Smooth muscle cell (in vitro differentiated cells): Measurements from ENCODE around the gene NTNG1. TPM values are rescaled to one million over a fixed set of nuclear protein-coding genes. Genes with fewer than 3 reads are reported as not detected.

Experiments
- DNase-seq: peaks from one replicate; lab custom pipeline; 2025; ENCODE audit not compliant: unreplicated experiment; lab: John Stamatoyannopoulos, UW
- H2AFZ ChIP-seq: fragments of 200-600 bp; sonication (generic); 2 replicates; pipeline ENCODE4 v1.6.0; 2016; ENCODE audit warnings: antibody characterized with exemption, low read depth, mild to moderate bottlenecking
- H3F3A ChIP-seq: fragments of 200-600 bp; sonication (generic); 2 replicates; pipeline ENCODE4 v1.6.0; 2017; ENCODE audit warnings: antibody characterized with exemption, low read depth
- H3K27ac ChIP-seq: fragments of 200-600 bp; sonication (generic); 2 replicates; pipeline ENCODE4 v1.5.1; 2016; ENCODE audit warnings: low read depth, mild to moderate bottlenecking
- H3K27me3 ChIP-seq: fragments of 200-600 bp; sonication (generic); 2 replicates; pipeline ENCODE4 v1.6.1; 2016; ENCODE audit warnings: low read depth, mild to moderate bottlenecking
- H3K36me3 ChIP-seq: fragments of 200-600 bp; sonication (generic); 2 replicates; pipeline ENCODE4 v1.5.1; 2016; ENCODE audit warnings: low read depth
- H3K4me1 ChIP-seq: fragments of 200-600 bp; sonication (generic); 2 replicates; pipeline ENCODE4 v1.5.1; 2016; ENCODE audit warnings: low read depth
- H3K4me2 ChIP-seq: fragments of 200-600 bp; sonication (generic); 2 replicates; pipeline ENCODE4 v1.6.0; 2016; ENCODE audit warnings: mild to moderate bottlenecking
- H3K4me3 ChIP-seq: fragments of 200-600 bp; sonication (generic); 2 replicates; pipeline ENCODE4 v1.5.1; 2016; ENCODE audit warnings: mild to moderate bottlenecking
- H3K79me2 ChIP-seq: fragments of 200-600 bp; sonication (generic); 2 replicates; pipeline ENCODE4 v1.6.0; 2016; ENCODE audit warnings: low read depth, mild to moderate bottlenecking
- H3K9ac ChIP-seq: fragments of 200-600 bp; sonication (generic); 2 replicates; pipeline ENCODE4 v1.6.0; 2016; ENCODE audit warnings: low read depth
- H3K9me3 ChIP-seq: fragments of 200-600 bp; sonication (generic); replicated peaks from 2 replicates; pipeline ENCODE4 v1.5.1; 2016; ENCODE audit warnings: low read depth
- H4K20me1 ChIP-seq: fragments of 200-600 bp; sonication (generic); 2 replicates; pipeline ENCODE4 v1.6.0; 2016; ENCODE audit warnings: low read depth
- CTCF ChIP-seq: fragments of 200-600 bp; sonication (generic); IDR thresholded peaks from 2 replicates; pipeline ENCODE4 v1.5.1; 2017; ENCODE audit warnings: borderline replicate concordance, mild to moderate bottlenecking, antibody characterized with exemption; ENCODE audit not compliant: insufficient read depth, poor library complexity, severe bottlenecking
- WGBS: methylation state at CpG from one replicate; pipeline ENCODE4 v1.1.7; 2016; ENCODE audit warnings: low lambda C conversion rate; 5-methylcytosine and 5-hydroxymethylcytosine counted together
- polyA plus RNA-seq: library from polyadenylated mRNA; unstranded; fragments of >200 nt; fragmentation: Nextera tagmentation; extraction: Ambion mirVana; gene quantifications from 2 replicates; pipeline ENCODE4 v1.2.1, GENCODE V29; 2016
- total RNA-seq: library from RNA; depleted of rRNA; stranded (reverse); fragments of >200 nt; gene quantifications from 2 replicates; pipeline ENCODE4 v1.2.3, GENCODE V29; 2014

The NTNG1 gene
- total and polyA plus RNA-seq, 2 experiments from 2014 or later, result 0.39 to 1.1 TPM

GRCh38 chr1:107523736-107524135 lies 382.9 kb downstream of the NTNG1 start:
- Histone ChIP-seq H3K9ac (no peak overlapping the region), H3K79me2 (no peaks in the 10 kb centered on the region), H3K9me3 (no peaks in the 10 kb centered on the region), H2AFZ (no peak overlapping the region), H3K4me1 (peaks cover 10% of the 10 kb centered on the region), H3K4me2 (no peak overlapping the region), H3K36me3 (no peaks in the 10 kb centered on the region), H3K27me3 (no peaks in the 10 kb centered on the region), H3K27ac (no peak overlapping the region), H3F3A (no peaks in the 10 kb centered on the region), H3K4me3 (no peak overlapping the region), H4K20me1 (no peaks in the 10 kb centered on the region)
- no peak for TF ChIP-seq CTCF
- 69% methylated on average over 4 of the region's 4 CpGs for WGBS
- DNase-seq, result no peak

GRCh38 chr1:107524301-107524700 lies 383.5 kb downstream of the NTNG1 start:
- no peak for TF ChIP-seq CTCF
- 92% methylated on average over 2 of the region's 2 CpGs for WGBS
- Histone ChIP-seq H3K9ac (no peak overlapping the region), H3K4me3 (no peak overlapping the region), H3K79me2 (no peaks in the 10 kb centered on the region), H3K4me2 (no peak overlapping the region), H4K20me1 (no peaks in the 10 kb centered on the region), H3K9me3 (no peaks in the 10 kb centered on the region), H3K4me1 (peaks cover 10% of the 10 kb centered on the region), H2AFZ (no peak overlapping the region), H3F3A (no peaks in the 10 kb centered on the region), H3K27me3 (no peaks in the 10 kb centered on the region), H3K27ac (no peak overlapping the region), H3K36me3 (no peaks in the 10 kb centered on the region)
- DNase-seq, result no peak

- H3K9me3 ChIP-seq, result no peaks in the 10 kb centered on the region
- H3K27ac ChIP-seq, result no peak overlapping the region
- no peaks in the 10 kb centered on the region for H3F3A ChIP-seq
- 96% methylated on average over 1 of the region's 1 CpG for WGBS
- no peak overlapping the region for H3K4me3 ChIP-seq
- no peak overlapping the region for H3K9ac ChIP-seq
- no peak overlapping the region for H3K4me2 ChIP-seq
- no peaks in the 10 kb centered on the region for H3K27me3 ChIP-seq
- DNase-seq, result no peak
- peaks cover 10% of the 10 kb centered on the region for H3K4me1 ChIP-seq
- no peaks in the 10 kb centered on the region for H3K79me2 ChIP-seq
- H2AFZ ChIP-seq, result no peak overlapping the region
- H4K20me1 ChIP-seq, result no peaks in the 10 kb centered on the region
- no peaks in the 10 kb centered on the region for H3K36me3 ChIP-seq
- no peak for TF ChIP-seq CTCF
These were observed 384.3 kb downstream of the NTNG1 start for GRCh38 chr1:107525145-107525544.

GRCh38 chr1:107525961-107526360 lies 385.1 kb downstream of the NTNG1 start:
- Histone ChIP-seq H2AFZ (no peak overlapping the region), H3K4me3 (no peak overlapping the region), H3K27me3 (no peaks in the 10 kb centered on the region), H3K4me1 (peaks cover 10% of the 10 kb centered on the region), H3K9me3 (no peaks in the 10 kb centered on the region), H3K4me2 (no peak overlapping the region), H3K9ac (no peak overlapping the region), H3F3A (no peaks in the 10 kb centered on the region), H3K27ac (no peak overlapping the region), H4K20me1 (no peaks in the 10 kb centered on the region), H3K36me3 (no peaks in the 10 kb centered on the region), H3K79me2 (no peaks in the 10 kb centered on the region)
- 97% methylated on average over 2 of the region's 2 CpGs for WGBS
- no peak for TF ChIP-seq CTCF
- DNase-seq, result no peak
